KOPT-K1 (cell line): ENCODE data around the gene SAMM50.

Experiments used
- H3K27ac ChIP-seq: fragments of 200-600 bp; sonication (generic); 2 replicates; pipeline ENCODE4 v1.5.1; 2016; ENCODE audit warnings: antibody characterized with exemption, mild to moderate bottlenecking, low read depth, low read length; ENCODE audit not compliant: poor library complexity, severe bottlenecking
- H3K36me3 ChIP-seq: fragments of 200-600 bp; sonication (generic); 2 replicates; pipeline ENCODE4 v1.5.1; 2017; ENCODE audit warnings: antibody characterized with exemption, mild to moderate bottlenecking, low read length, moderate library complexity; ENCODE audit not compliant: insufficient read depth
- H3K9me3 ChIP-seq: fragments of 200-600 bp; sonication (generic); 2 replicates; pipeline ENCODE4 v1.5.1; 2017; ENCODE audit warnings: antibody characterized with exemption, low read length, mild to moderate bottlenecking; ENCODE audit not compliant: insufficient read depth, poor library complexity, severe bottlenecking

The SAMM50 gene

DNA sequence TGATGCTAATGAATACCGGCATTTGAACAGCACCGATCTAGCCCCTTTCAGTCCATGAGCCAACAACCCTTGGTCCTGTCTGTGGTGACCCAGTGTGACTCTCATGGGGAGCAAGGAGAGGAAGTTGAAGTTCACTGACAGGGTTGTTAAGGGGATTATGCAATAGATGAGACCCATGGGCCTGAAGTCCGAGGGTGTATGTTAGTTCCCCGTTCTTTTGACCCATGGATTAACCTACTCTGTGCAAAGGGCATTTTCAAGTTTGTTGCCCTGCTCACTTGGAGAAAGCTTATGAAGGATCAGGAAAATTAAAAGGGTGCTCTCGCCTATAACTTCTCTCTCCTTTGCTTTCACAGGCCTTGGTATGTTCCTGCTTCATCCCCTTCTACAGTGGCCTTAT is 26.8 kb upstream of the SAMM50 start:
- Histone ChIP-seq H3K27ac (no peak overlapping the region), H3K36me3 (no peaks in the 10 kb centered on the region), H3K9me3 (no peaks in the 10 kb centered on the region)

GRCh38 chr22:43928908-43929307 is 26.3 kb upstream of the SAMM50 start:
- no peaks in the 10 kb centered on the region for H3K9me3 ChIP-seq
- no peaks in the 10 kb centered on the region for H3K36me3 ChIP-seq
- H3K27ac ChIP-seq = no peak overlapping the region

DNA sequence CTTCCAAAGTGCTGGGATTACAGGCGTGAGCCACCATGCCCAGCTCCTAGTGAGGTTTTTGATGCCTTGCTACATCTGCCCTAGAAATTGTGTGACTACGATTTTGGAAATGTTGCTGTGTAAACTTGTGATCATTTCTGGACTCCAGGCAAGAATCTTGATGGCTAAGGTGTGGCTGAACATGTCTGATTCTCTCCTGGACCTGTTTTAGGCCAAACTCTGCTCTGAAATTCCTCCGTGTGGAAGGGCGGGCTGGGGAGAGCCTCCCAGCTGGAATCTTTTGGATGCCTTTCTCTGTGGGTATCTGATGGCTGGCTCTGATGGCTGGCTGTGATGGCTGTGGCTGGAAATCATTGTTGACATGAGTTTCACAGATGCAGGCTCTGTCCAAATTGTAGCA is 23.5 kb upstream of the SAMM50 start:
- Histone ChIP-seq H3K36me3 (no peaks in the 10 kb centered on the region), H3K27ac (no peak overlapping the region), H3K9me3 (no peaks in the 10 kb centered on the region)

GRCh38 chr22:43941449-43941848 is 13.8 kb upstream of the SAMM50 start:
- Histone ChIP-seq H3K9me3 (peaks cover 6% of the 10 kb centered on the region), H3K36me3 (no peaks in the 10 kb centered on the region), H3K27ac (no peak overlapping the region)

DNA sequence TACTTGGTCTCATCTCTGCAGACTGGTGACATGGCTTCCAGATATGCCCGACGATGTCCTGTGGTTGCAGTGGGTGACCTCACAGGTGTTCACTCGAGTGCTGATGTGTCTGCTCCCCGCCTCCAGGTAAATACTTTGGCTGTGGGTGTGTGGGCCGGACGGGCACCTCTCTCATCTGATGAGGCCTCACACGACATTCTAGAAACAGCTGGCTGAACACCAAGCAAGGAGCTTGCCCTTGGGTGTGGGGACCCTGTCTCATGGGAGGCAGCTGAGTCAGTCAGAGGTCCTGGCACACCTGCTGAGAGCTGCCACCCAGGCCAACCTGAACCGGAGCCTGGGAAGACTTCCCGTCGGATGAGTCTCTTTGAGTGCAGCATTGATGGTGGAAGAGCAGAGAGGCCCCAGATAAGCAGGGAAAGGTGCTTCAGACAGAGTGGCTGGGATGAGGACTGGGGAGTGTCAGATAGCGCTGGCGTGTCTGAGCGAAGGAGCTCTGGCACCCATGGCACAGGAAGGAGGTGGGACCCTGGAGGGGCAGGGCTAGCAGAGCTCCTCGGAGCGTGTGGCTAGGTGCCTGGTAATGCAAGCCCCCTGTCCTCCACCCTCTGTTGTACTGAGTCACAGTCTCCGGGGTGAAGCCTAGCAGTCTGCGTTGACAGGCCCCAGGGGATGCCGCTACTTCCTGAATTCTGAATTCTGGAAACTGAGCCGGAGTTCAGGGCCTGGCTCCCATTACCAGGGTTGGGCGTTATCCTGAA is 10.4 kb upstream of the SAMM50 start:
- Histone ChIP-seq H3K36me3 (no peaks in the 10 kb centered on the region), H3K27ac (no peak overlapping the region), H3K9me3 (peaks cover 6% of the 10 kb centered on the region)

DNA sequence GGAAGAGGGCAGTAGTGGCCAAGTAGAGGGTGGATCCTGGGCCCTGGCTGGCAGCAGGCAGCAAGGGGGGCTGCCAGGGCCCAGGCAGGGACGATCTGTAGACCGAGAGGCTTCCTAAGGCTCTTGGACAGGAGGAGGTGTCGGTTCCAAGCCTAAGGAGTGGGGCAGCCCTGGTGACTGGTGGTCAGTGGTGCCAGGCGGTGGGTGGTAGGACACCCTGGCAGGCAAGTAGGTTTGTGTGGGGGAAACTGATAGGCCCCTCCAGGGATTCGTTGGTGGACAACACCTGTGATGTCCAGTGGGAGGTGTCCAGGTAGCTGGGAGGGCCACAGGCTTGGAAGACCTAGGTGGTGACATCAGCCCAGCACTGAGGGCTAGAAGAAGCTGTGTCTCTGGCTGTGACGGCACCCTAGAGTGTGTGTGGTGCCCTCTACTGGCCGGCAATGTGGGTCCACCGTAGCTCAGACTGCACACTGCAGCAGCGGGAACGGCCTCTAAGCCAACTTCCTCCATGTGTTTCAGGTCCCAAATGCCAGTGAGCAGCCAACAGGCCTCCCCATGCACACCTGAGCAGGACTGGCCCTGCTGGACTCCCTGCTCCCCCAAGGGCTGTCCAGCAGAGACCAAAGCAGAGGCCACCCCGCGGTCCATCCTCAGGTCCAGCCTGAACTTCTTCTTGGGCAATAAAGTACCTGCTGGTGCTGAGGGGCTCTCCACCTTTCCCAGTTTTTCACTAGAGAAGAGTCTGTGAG is 9.4 kb upstream of the SAMM50 start:
- Histone ChIP-seq H3K9me3 (peaks cover 6% of the 10 kb centered on the region), H3K27ac (no peak overlapping the region), H3K36me3 (no peaks in the 10 kb centered on the region)

DNA sequence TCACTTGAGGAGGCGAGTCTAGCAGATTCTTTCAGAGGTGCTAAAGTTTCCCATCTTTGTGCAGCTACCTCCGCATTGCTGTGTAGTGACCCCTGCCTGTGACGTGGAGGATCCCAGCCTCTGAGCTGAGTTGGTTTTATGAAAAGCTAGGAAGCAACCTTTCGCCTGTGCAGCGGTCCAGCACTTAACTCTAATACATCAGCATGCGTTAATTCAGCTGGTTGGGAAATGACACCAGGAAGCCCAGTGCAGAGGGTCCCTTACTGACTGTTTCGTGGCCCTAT is 8.9 kb upstream of the SAMM50 start:
- no peak overlapping the region for H3K27ac ChIP-seq
- H3K36me3 ChIP-seq = no peaks in the 10 kb centered on the region
- H3K9me3 ChIP-seq = peaks cover 6% of the 10 kb centered on the region

DNA sequence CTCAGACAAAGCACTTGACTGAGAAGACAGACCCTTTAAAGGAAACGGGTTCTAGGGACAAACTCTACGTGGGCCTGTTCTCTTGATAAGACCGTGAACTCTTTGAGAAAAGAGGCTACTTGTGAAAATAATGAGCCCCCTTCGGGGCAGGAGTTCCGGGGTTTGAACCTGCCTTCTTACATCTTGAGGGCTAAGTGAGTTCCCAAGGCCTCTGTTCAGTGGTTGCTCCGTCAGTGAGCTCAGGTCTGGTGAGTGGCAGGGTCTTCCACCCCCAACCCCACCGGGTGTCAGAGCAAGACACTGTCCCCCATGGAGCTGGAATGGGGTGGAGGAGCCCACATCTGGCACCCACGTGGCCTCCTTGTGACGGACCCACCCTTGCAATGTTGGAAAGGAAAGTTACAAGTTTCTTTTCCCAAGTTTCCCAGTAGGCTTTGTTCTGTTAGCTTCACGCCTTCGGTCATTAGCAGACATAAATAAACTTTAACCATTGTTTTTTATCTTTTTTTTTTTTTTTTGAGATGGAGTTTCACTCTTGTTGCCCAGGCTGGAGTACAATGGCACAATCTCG is 6.3 kb upstream of the SAMM50 start:
- Histone ChIP-seq H3K27ac (no peak overlapping the region), H3K36me3 (no peaks in the 10 kb centered on the region), H3K9me3 (no peaks in the 10 kb centered on the region)

DNA sequence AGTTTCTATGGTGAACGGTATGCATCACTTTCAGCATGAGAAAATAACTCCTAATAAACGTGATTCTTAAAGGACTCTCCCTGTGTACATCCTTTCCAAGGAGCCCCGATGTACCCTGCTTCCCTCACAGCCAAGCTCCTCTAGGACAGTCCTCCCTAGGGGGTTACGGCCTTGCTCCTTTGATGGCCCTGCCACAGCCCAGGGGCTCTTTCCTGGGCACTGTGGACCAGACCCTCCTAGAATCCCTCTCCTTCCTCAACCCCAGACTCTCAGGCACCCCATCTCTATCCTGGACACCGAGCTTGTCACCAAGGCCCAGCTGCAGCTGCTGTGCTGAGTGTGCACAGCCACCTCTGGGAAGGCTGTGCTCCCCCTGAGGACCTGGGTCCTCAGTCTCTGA is 3.9 kb upstream of the SAMM50 start:
- Histone ChIP-seq H3K27ac (no peak overlapping the region), H3K36me3 (no peaks in the 10 kb centered on the region), H3K9me3 (no peaks in the 10 kb centered on the region)

- Histone ChIP-seq H3K27ac (no peak overlapping the region), H3K36me3 (no peaks in the 10 kb centered on the region), H3K9me3 (no peaks in the 10 kb centered on the region)
These were observed 3.3 kb upstream of the SAMM50 start for GRCh38 chr22:43951966-43952365.

DNA sequence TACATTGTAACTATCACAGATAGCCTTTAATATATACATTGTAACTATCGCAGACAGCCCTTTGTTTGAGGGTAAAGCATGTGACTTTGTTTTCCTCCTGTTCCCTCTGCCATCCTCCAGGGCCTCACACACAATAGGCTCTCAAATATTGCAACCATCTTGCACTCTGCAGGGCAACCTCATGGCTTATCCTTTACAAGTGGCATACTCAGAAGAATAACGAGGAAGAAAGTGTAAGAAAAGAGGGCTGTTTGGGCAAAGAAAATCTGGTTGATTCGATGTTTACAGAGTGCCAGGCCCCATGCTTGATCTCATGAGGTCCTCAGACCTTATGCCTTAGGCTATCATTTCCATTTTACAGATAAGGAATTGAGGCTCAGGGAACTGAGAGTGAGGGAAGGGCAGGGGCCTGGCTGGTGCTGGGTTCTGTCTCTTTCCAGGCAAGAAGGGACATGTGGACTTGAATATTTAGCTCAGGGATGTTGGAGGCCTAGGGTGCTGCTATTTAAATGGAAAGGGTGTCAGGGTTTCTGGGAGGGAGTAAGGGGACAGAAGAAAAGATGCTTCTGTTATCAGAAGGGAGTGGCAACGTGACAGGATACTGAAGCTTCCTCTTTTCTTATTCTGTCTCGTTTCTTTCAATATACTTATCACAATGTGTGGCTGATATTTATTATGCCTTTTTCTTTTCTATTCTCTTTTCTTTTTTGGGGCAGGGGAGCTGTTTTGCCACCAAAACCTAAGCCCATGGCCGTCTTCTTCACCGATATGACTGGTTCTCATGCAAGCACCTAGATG is 1.1 kb upstream of the SAMM50 start:
- Histone ChIP-seq H3K27ac (peak overlapping the region; percentile 66), H3K36me3 (no peaks in the 10 kb centered on the region), H3K9me3 (no peaks in the 10 kb centered on the region)

DNA sequence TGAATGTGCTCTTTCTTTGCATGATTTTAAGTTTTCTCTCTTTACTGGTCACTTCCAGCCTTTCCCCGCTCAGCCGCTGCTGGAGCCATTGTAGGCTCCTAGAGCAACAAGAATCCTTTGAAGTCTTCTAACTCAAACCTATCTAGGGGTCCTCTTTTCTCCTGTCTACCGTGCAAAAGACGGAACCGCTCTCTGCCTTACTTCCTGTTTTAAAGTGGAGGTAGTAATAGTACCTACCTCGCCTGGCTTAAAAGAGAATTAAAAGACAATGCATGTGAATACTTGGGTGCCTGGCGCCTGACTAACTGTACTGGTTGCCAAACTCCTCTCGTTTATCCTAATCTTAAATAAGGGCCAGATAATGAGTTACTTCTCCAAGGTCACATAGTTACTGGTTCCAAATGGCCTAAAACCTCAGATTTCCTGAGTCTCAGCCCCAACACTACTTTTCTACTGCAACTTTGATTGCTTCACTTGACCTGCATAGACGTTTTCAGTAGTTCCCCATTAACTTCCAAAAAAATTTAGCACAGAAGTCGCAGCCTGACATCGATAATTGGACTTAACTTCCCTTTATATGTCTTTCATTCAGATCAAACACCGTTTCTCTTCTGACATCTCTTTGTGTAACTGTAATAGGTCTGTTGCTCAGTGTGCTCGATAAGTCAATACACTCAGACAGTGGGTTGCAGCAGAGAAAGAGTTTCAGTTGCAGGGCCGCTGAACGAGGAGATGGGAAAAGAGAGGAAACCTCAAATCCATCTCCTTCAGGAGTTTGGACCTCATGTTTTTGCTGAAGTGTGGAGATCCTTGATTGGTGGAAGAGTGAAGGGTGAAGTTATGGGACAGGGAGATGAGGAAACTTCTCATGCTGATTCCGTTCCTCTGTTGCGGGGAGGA is 891 bp downstream of the SAMM50 start:
- no peaks in the 10 kb centered on the region for H3K36me3 ChIP-seq
- H3K9me3 ChIP-seq = no peaks in the 10 kb centered on the region
- H3K27ac ChIP-seq = peak overlapping the region; percentile 66

GRCh38 chr22:43956805-43957463 is 1.7 kb downstream of the SAMM50 start:
- no peak overlapping the region for H3K27ac ChIP-seq
- H3K36me3 ChIP-seq = no peaks in the 10 kb centered on the region
- no peaks in the 10 kb centered on the region for H3K9me3 ChIP-seq

DNA sequence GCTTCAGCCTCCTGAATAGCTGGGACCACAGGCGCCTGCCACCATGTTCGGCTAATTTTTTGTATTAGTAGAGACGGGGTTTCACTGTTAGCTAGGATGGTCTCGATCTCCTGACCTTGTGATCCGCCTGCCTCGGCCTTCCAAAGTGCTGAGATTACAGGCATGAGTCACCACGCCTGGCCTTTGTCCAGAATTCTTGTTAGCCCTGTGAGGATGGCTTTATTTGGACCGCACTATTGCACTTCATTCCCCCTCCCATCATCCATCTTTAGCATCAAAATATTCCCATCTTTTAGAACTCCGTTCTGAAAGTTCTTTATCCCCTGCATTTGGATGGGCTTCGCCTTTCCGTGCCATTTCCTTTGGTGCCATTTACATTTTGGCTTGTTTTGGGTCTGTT is 2.6 kb downstream of the SAMM50 start:
- Histone ChIP-seq H3K27ac (no peak overlapping the region), H3K36me3 (0 out of 2 replicates have a peak, but pooled peaks cover 1% of the 10 kb centered on the region), H3K9me3 (no peaks in the 10 kb centered on the region)
